HG03139 (cell line): ENCODE measurements around the gene UBXN7.
"Not testable (repeated sequence)": the region's sequence is repeated elsewhere in the genome, so short reads cannot be mapped to it uniquely, and the experiment has no call there.

Experiments
- ATAC-seq: cut with Tn5 transposase; IDR thresholded peaks from one replicate; pipeline ENCODE4 v1.9.1; 2021; ENCODE audit not compliant: unreplicated experiment

Gene UBXN7

DNA sequence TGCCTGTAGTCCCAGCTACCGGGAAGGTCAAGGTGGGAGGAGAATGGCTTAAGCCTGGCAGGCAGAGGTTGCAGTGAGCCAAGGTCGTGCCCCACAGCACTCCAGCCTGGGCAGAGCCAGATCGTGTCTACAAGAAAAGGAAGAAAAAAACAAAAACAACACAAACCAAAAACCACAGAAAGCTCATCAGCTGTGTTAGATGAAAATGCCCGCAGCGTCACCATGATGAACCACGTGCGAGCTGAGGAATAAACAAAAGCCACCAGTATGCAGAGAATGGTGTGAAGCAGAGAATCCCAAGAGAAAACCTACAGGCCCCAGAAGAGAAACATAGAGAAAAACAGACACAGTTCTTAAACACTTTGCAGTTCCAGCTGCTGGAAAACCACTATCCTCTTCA is 74.3 kb downstream of the UBXN7 start:
- no peak for ATAC-seq

DNA sequence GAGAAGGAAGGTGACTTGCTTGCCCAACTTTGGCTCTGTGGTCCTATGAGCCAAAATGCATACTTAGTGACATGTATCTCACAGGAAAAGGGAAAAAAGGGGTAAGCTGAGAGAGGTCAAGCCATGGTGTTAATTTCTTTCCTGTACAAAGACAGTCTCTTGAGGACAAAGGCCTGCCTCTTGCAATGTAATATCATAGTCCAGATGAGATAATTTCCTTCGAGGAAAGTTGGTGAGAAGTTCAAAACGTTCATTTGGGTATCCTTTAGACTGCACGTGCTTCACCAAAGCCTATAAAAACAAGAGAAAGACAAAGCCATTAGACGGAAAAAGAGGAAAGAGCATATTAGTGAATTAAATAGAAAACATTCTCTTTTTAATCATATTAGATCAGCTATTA is 75.7 kb downstream of the UBXN7 start:
- ATAC-seq, result no peak

DNA sequence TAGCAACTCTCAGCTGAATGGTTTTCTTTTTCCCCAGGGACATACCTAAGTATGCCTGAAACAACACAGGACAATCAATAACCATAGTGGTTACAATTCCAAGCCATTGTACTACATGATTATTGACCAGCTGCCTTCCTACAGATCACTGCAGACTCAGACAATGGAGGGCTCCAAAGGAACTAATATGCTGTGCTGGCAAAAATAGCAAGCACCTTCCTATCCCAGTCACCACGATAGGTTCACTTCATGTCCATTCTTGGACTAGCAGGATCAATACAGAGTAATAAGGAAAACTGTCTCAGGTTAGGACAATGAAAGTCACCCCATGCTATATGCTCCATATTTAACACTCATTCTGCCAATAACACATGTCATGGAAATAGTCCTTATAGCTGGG is 76.6 kb downstream of the UBXN7 start:
- ATAC-seq, result no peak

DNA sequence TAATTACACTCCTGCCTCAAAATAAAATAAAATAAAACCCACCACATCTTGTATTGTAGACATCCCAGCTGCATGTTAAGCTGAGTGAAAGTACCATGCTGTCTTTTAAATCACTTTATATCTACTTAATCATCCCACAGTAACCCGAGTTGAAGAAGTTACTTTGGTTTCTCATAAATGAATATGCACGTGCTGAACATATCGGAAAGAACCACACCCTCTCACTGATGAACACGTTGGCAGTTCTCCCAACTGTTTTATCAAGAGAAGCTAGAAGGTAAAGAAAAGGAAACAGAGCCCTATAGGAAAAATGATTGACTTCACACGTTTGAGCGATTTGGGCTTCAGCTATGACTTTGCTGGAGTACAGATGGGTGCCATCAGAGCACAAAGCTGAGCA is 78.1 kb downstream of the UBXN7 start:
- ATAC-seq, result no peak

- ATAC-seq, result no peak
Measured at GRCh38 chr3:196351541-196351940, 80.7 kb downstream of the UBXN7 start.

DNA sequence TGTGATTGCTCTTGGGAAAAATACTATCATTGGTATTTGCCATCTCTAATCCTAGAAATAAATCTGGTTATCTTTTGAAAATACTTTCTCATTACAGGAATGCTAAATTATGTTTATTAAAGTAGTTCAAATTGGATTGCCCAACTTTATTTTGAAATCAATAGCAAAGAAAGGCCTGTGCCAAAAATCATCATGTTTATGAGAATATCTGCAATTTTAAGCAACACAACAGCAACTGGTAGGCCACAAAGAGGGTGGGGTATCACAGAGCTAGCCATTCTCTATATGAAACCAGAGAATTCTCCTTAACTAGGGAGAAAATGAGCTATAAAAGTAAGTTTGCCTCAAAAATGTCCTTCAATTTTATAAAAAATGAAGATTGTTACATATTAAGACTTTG is 82.2 kb downstream of the UBXN7 start:
- ATAC-seq, result no peak

GRCh38 chr3:196348698-196349097 is 83.5 kb downstream of the UBXN7 start:
- ATAC-seq, result no peak

DNA sequence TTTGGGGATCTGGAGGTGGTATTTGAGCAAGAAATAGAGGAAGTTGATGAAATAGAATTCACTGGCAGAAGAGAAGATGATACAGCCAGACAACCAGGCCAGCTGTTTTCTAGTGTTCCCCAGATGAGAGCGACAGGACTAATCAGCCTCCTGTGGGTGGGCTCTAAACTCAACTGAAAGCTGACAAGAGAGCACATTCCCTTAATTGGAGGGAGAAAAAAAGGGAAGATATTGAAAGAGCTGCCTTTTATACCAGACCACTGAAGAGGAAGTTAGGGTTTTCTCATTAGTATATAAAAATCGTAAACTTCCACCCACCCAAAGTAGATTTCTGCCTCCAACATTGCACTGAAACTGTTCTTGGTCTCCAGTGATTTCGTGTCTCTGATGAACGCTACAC is 87.6 kb downstream of the UBXN7 start:
- ATAC-seq, result no peak

DNA sequence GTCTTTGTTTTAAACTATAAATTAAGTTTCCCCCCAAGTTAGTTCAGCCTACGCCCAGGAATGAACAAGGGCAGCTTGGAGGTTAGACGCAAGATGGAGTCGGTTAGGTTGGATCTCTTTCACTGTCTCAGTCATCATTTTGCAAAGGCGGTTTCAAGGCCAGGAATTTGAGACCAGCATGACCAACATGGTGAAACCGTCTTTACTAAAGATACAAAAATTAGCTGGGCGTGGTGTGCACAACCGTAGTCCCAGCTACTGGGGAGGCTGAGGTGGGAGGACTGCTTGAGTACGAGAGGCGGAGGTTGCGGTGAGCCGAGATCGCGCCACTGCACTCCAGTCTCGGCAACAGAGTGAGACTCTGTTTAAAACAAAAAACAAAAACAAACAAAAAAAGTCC is 88.3 kb downstream of the UBXN7 start:
- not testable (repeated sequence) for ATAC-seq

GRCh38 chr3:196341137-196341536 is 91.1 kb downstream of the UBXN7 start:
- ATAC-seq, result no peak

- no peak for ATAC-seq
Measured at GRCh38 chr3:196340466-196340865, 91.8 kb downstream of the UBXN7 start.

GRCh38 chr3:196339493-196340254 is 92.6 kb downstream of the UBXN7 start:
- no peak for ATAC-seq

DNA sequence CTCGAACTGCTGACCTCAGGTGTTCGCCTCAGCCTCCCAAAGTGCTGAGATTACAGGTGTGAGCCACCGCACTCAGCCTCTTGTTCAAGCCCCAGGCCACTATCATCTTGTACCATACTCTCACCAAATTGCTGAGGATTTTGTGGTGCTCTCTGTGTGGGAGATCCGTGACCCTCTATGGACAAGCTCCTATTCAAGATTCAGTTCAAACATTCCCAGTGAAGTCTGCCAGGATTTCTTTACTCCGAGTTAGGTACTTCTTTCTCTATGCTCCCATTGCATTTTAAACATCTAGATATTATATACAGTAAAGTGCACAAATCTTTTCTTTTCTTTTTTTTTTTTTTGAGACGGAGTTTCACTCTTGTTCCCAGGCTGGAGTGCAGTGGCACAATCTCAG is 93.2 kb downstream of the UBXN7 start:
- ATAC-seq, result no peak

DNA sequence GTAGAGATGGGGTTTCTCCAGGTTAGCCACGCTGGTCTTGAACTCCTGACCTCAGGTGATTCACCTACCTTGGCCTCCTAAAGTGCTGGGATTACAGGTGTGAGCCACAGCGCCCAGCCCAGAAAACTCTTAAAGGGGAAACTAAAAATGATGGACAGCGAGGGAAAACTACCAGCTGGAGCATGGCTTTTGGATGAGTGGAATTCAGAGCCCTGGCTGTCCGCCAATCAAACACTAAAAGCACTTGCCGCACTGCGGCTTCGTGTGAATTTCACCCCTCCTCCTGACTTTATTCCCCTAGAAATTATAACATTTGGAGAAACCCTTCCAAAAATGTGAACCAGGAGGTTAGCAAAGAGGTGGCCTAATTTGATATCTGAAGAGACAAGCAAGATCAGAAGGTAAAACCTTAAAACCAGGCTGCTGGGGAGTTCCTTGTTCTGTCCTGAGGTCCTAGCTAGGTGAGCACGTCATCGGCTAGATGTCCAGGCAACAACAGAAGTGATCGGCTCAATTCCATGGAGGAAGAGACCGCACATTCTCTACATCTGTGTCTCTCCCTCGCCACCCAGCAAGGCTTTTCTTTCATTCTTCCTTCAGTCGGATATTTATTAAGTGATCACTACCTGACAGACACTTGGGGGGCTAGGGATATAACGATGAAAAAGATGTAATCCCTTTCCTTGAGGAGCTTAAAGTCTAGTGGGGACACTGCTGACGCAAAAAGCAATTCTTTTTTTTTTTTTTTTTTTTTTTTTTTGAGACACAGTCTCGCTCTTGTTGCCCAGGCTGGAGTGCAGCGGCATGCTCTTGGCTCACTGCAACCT is 95.7 kb downstream of the UBXN7 start:
- ATAC-seq, result no peak

- no peak for ATAC-seq
Measured at GRCh38 chr3:196335503-196335948, 96.7 kb downstream of the UBXN7 start.

DNA sequence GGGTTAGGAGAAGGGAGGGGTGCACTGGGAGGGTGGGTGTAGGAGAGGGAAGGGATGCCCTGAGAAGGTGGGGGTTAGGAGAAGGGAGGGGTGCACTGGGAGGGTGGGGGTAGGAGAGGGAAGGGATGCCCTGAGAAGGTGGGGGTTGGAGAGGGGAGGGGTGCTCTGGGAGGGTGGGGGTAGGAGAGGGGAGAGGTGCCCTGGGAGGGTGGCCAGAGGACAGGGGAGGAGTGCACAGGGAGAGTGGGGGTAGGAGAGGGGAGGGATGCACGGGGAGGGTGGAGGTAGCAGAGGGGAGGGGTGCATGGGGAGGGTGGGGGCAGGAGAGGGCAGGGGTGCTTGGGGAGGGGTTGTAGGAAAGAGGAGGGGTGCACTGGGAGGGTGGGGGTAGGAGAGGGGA is 97.2 kb downstream of the UBXN7 start:
- no peak for ATAC-seq

DNA sequence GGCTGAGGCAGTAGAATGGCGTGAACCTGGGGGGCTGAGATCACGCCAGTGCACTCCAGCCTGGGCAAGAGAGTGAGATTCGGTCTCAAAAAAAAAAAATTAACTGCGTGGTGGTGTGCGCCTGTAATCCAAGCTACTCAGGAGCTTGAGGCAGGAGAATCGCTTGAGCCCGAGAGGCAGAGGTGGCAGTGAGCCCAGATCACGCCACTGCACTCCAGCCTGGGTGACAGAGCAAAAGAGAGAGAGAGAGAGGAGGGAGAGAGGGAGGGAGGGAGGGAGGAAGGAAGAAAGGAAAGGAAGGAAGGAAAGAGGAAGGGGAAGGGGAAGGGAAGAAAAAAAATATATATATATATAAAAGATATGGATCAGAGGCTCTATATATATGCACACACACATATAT is 100.1 kb downstream of the UBXN7 start:
- ATAC-seq, result no peak

- no peak for ATAC-seq
Measured at GRCh38 chr3:196327405-196327804, 104.8 kb downstream of the UBXN7 start.

DNA sequence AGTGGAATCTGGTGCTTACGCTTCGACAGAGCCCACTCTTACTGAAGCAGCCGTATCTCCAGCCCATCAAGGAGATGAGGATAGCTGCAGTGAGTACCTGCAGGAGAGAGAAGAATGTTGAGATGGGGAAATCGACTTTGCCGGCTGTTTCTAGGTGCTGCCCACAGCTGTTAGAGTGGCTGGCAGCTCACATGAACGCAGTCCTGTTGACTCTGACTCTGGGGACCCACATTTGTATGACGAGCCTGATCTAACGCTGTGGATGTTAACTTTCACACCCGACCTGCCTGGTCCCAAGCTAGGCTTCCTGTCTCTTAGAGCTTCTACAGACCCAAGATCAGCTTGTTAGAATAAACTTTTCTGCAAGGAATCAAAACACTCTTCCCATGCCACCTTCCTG is 105.3 kb downstream of the UBXN7 start:
- no peak for ATAC-seq

- no peak for ATAC-seq
Measured at GRCh38 chr3:196323691-196324090, 108.5 kb downstream of the UBXN7 start.

- ATAC-seq, result no peak
Measured at GRCh38 chr3:196323016-196323415, 109.2 kb downstream of the UBXN7 start.

GRCh38 chr3:196321162-196321561 is 111.1 kb downstream of the UBXN7 start:
- ATAC-seq, result no peak
